Activated CD4-positive, alpha-beta T cell treated with anti-CD3 and anti-CD28 coated beads, Interleukin-10, Interleukin-2, amounts not matched to agents 100 ng/mL and 50 ng/mL, durations not matched to agents 16 hours and 8 hours (primary cell): Measurements from ENCODE around the gene SLC2A10.

ENCODE experiments used
- DNase-seq: peaks from one replicate; pipeline ENCODE4 v3.0.0-alpha.2; 2020

The SLC2A10 gene

GRCh38 chr20:46739431-46740213, 30.2 kb downstream of the SLC2A10 start:
- DNase-seq, result no peak

- DNase-seq, result no peak
Observed at GRCh38 chr20:46740214-46740609, 30.8 kb downstream of the SLC2A10 start.

- DNase-seq, result no peak
Observed at GRCh38 chr20:46741924-46742668, 32.6 kb downstream of the SLC2A10 start.

GRCh38 chr20:46742669-46743045, 33.2 kb downstream of the SLC2A10 start:
- no peak for DNase-seq

GRCh38 chr20:46743088-46743487, 33.6 kb downstream of the SLC2A10 start:
- DNase-seq, result no peak

- no peak for DNase-seq
Observed at GRCh38 chr20:46746956-46747526, 37.6 kb downstream of the SLC2A10 start.

GRCh38 chr20:46749147-46749546, 39.7 kb downstream of the SLC2A10 start:
- DNase-seq, result no peak

- no peak for DNase-seq
Observed at GRCh38 chr20:46751856-46752255, 42.4 kb downstream of the SLC2A10 start.

GRCh38 chr20:46752728-46753127, 43.3 kb downstream of the SLC2A10 start:
- peak; percentile 58 for DNase-seq

- DNase-seq, result no peak
Observed at GRCh38 chr20:46755483-46756413, 46.3 kb downstream of the SLC2A10 start.

- DNase-seq, result no peak
Observed at GRCh38 chr20:46756419-46756818, 47.0 kb downstream of the SLC2A10 start.

- DNase-seq, result no peak
Observed at GRCh38 chr20:46757135-46757534, 47.7 kb downstream of the SLC2A10 start.

- peak; percentile 63 for DNase-seq
Observed at GRCh38 chr20:46757754-46758678, 48.6 kb downstream of the SLC2A10 start.

- no peak for DNase-seq
Observed at GRCh38 chr20:46758929-46759669, 49.6 kb downstream of the SLC2A10 start.

- no peak for DNase-seq
Observed at GRCh38 chr20:46761566-46761965, 52.1 kb downstream of the SLC2A10 start.

GRCh38 chr20:46764068-46764467, 54.6 kb downstream of the SLC2A10 start:
- no peak for DNase-seq

- no peak for DNase-seq
Observed at GRCh38 chr20:46765506-46766120, 56.2 kb downstream of the SLC2A10 start.

- peak; percentile 38 for DNase-seq
Observed at GRCh38 chr20:46767127-46767761, 57.8 kb downstream of the SLC2A10 start.

GRCh38 chr20:46770330-46771194, 61.1 kb downstream of the SLC2A10 start:
- DNase-seq, result no peak
